HG02642 (cell line): ENCODE measurements around the gene ITGA11.
"Not testable (repeated sequence)": the region's sequence is repeated elsewhere in the genome, so short reads cannot be mapped to it uniquely, and the experiment has no call there.

Experiments used
- ATAC-seq: cut with Tn5 transposase; IDR thresholded peaks from one replicate; pipeline ENCODE4 v1.9.1; 2021; ENCODE audit warnings: mild to moderate bottlenecking; ENCODE audit not compliant: unreplicated experiment, poor library complexity

The ITGA11 gene

GRCh38 chr15:68427366-68427765, 4.6 kb downstream of the ITGA11 start:
- ATAC-seq = no peak

GRCh38 chr15:68426116-68426515, 5.8 kb downstream of the ITGA11 start:
- no peak for ATAC-seq

DNA sequence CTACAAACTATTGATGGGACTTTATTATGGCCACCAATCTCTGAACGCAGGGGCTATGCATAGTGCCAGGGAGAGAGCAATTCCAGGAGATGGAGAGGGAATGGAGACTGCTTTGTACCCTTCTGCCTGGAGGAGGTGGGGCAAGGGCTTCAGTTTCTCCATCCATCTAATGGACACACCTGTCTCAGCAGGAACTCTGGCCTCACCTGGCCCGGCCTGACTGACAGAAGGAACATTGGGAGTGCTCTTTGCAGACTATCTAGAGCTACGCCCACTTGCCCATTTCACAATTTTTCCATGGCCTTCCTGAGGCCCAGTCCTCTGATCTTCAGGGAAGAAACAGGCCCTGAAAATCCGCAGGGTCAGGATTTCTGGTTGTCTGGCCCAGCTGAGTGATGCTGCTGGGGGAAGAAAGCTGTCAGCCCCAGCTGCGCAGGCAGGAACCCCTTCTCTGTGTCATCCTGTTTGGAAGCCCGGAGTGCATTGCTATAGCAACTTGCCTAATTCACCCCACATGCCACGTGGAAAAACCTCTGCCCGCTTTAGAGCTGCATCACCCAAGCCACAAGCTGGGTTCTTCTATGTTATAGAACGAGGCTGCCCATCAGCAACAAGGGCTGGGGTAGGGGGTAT, 6.4 kb downstream of the ITGA11 start:
- no peak for ATAC-seq

DNA sequence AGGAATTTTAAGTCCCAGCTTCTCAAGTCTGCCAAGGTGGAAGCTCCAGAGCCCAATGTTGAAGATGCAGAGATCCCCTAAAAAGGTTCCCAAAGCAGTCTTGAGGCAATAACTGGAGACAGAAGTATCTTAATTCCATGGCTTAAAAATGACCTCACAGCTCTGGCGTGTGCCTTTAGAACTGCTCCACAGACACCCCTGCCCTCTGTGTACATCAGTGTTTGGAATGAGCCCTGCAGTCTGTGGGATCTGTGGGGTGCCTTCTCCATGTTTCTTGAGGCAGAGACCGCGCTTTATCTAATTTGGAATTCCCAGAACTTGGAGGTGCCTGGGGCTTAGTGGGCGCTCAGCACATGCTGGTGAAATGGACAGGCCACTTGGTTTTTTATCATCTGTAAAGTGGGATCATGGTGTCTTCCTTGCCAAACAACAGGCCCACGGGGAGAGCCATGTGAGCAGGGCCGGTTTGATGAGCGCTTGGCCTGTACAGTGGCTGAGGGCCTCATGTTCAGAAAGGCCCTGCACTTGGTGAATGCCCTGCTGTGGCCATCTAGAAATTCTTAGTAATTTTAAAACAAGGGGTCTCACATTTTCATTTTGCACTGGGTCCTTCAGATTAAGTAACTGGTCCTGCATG, 7.1 kb downstream of the ITGA11 start:
- no peak for ATAC-seq

- no peak for ATAC-seq
These were observed 8.3 kb downstream of the ITGA11 start for GRCh38 chr15:68423359-68424296.

DNA sequence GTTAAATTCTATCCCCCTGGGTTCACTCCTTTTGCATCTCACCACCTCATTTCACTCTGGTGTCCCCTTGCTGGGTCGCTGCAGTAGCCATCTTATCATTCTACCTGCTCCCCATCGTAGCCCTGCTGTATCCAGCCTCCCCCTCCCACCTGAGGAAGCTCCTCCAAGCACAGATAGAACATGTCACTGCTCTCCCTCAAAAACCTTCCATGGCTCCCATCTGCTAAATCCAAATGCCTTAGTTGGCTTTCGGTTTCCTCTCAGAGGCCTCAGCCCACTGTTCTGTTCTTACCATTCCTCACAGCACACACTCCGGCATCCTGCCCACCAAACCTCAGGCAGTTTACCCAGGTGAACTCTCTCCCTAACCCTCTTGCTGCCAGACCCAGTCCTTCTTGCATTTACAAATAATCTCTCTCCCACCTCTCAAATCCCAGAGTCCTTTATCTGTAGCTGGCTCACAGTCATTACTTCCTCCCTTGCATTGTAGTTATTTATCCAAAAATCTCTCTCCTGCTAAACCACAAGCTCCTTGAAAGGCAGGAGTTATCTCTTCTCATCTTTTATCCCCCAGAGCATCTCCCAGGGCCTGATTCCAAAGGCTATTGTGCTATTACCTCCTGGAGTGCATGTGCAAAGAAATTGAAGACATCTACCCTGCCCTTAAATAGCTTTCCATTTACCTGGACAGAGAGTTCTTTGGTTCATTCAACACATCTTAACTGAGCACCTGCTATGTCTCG, 9.4 kb downstream of the ITGA11 start:
- not testable (repeated sequence) for ATAC-seq

GRCh38 chr15:68421798-68422402, 10.1 kb downstream of the ITGA11 start:
- ATAC-seq = no peak

GRCh38 chr15:68421115-68421551, 10.8 kb downstream of the ITGA11 start:
- ATAC-seq = no peak

- ATAC-seq = no peak
These were observed 11.7 kb downstream of the ITGA11 start for GRCh38 chr15:68420186-68420684.

DNA sequence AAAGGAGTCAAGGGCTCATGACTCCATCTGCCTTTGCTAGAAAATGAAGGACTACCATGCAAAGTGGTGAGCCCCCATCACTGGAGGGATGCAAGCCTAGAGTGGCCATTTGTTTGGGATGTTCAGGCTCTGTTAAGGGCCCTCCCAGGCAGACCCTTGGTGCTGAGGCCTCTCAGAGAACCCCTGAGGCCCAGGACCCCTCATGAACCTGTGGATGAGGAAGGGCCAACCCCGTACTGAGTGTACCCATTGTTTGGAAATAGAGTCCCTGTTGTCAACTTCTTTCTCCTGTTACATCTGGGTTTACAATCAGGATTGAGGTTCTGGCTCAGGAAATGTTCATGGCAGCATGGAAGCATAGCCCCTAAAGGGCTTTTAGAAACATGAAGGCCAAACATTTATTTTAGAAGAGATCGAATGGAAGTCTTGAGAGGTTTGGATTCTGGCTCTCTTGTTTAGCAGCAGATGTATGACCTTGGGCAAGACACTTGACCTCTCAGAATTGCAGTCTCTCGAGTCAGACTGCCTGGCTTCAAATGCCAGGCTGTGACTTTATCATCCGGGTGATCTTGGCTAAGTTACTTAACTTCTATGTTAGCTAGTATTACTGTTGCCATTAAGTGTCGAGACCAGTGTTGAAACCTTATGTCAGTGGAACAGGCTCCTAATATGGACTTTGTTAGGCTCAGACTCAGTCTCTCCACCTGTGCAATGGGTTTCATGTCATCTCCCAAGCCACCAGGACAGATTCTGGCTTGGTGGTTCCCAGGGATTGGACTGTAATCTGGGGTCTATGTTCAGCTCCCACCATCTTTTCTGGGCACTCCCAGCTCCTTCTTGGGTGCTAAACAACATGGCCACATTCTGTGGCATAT, 12.4 kb downstream of the ITGA11 start:
- no peak for ATAC-seq

DNA sequence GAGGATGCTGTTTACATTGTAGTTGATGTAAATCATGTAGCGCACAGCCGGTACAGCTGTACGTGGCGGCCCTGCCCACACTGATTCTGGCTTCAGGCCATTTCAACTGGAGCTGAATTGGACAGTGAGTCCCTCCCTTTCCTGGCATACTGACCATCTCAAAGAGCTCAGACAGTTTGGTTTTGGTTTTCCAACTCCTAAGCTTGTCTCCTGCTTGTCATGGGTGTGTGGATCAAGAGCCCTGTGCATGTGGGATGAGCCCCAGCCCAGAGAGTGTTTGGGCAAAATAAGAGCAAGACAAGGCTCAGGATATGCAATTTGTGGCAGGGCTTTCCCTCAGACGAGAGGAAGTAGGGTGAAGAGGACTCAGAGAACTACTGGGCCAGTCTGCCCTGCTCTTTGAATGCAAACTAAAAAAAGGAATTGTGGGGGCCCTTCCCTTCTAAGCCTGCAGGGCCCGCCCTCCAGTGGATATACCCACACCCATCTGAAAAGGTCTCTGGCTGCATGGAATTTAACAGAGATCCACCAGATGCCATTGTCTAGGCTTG, 13.3 kb downstream of the ITGA11 start:
- no peak for ATAC-seq

GRCh38 chr15:68417897-68418296, 14.1 kb downstream of the ITGA11 start:
- ATAC-seq = no peak

DNA sequence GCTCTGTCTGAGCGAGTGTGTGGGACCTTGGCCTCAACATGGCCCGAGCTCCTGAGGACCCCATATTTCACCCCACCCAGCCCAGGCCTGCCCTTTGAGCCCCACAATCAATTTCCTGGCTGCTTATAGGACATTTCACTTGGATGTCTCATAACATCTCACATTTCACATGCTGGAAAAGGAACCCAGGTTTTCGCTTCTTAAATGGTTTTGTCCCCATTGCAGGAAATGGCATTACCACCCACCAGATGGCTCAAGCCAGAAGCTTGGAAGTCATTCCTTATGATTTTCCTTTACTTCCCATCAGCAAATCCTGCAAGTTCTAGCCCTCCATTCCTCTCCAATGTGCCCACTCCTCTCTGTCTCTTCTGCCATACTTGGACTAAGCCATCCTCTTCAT, 14.9 kb downstream of the ITGA11 start:
- no peak for ATAC-seq

DNA sequence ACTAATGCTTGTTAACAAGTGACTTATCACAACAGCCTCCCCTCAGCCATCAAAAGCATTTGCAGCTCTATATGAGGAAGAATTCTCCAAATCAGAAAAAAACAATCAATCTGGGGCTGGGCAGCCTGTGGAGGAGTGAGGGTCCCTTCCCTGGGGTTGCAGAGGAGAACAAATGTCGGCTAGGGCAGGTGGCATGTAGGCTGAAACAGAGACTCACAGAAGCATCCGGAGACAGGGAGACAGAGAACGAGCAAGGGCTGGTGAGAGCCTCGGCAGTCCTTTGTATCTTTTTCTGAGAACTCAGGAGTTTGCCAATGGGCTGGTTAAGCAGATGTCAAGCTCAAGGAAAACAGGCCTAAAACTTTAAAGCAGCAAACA, 15.8 kb downstream of the ITGA11 start:
- ATAC-seq = no peak

DNA sequence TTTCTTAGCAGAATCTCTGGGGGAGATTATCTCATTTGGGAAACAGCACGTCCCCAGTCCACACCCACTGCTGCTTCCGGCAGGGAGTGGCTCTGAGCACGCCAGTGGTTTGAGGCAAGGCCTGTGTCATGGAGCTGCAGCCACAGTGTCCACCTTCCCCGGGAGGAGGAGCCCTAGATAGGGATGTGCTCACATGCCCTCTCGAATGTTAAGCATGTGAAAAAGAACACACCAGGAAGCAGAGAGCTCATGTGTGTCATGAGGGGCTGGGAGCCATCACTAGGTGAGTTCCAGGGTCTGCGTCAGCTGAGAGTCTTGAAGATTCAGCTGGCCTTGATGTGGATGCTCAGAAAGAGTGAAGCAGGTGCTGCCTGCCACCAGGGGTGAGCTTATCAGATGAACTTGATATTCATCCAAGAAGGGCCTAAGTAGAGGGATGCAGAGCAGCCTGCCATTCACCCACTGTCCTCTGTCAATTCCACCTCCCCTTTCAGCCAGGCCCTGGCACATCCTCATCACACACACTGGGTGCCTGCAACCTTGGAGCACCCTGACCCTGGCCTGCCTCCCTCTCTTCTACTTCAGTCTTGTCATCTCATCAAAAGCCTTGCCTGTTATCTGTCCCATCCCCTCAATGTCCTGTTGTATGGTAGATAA, 16.3 kb downstream of the ITGA11 start:
- ATAC-seq = no peak

DNA sequence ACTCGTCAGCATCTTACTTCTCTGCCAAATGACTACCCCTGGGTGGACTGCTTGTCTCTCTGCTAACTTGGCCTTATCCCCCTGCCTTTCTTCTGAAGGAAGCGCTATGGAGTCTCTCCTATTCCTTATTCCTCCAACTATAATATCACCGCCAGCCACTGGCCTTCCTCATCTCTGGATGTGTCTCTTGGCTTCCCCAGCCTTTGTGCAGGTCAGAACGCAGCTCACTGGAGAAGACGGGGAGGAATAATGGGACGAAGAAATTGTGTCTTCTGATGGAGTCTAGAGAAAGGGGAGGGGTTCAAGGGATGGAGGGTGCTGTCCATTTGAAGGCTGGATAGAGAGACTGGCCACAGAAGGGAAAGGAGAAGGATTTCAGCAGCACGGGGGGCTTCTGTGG, 16.9 kb downstream of the ITGA11 start:
- no peak for ATAC-seq

DNA sequence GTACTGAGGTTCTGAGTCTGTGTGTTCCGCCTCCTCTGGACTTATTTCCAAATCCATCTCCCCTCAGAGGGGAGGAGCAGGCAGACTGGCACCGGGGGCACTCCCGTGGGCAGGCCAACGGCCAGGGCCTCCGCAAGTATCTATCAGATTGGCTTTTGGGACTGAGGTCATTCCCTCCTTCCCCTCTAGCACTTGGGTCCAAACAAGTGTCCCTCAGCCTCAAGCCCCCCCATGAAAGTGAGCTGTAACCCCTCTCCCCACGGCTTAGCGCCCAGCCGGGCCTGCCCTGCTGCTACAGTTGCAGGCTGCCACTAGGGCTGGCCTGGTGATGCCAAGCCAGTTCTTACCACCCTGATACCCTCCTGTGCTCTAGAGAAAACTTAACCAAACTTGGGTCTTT, 17.4 kb downstream of the ITGA11 start:
- ATAC-seq = no peak

- no peak for ATAC-seq
These were observed 17.8 kb downstream of the ITGA11 start for GRCh38 chr15:68414206-68414555.
